Measurements from ENCODE around the gene RHOF.

DNA sequence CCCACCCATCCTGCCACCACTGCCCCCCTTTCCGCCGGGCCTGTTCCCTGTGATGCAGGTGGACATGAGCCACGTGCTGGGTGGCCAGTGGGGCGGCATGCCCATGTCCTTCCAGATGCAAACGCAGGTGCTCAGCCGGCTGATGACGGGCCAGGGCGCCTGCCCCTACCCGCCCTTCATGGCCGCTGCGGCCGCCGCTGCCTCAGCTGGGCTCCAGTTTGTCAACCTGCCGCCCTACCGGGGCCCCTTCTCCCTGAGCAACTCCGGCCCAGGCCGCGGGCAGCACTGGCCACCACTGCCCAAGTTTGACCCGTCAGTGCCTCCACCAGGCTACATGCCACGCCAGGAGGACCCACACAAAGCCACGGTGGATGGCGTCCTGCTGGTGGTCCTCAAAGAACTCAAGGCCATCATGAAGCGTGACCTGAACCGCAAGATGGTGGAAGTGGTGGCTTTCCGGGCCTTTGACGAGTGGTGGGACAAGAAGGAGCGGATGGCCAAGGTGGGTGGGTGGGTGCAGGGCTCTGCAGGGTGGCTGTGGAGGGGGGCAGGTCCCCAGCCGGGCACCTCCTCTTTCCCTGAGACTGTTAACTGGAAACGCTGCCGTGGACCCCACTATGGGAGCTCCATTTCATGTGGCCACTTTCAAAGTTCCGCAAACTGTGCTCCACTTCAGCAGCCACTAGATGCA lies 21.1 kb upstream of the RHOF start:
- TF ChIP-seq EZH2phosphoT487 (IDR thresholded peaks at IDR 0.05; ENCODE audit: insufficient read depth, low read depth) = no peak
- no peak for TF ChIP-seq EZH2 (IDR thresholded peaks at IDR 0.05; ENCODE audit: insufficient read depth, poor library complexity, severe bottlenecking)
